Motor neuron (in vitro differentiated cells): ENCODE data around the gene PRAMEF11. TPM values are rescaled to one million over a fixed set of nuclear protein-coding genes. Genes with fewer than 3 reads are reported as not detected.
"Not testable (repeated sequence)": the region's sequence is repeated elsewhere in the genome, so short reads cannot be mapped to it uniquely, and the experiment has no call there.

Experiments used
- ATAC-seq, 8 experiments: fragments of 200-7000 bp; cut with Tn5 transposase; replicated peaks in 6 of 8; 2 replicates each; pipeline ENCODE4 v1.8.0; 2021; ENCODE audit warnings: mild to moderate bottlenecking in 8 of 8, moderate library complexity in 8 of 8
- H3K27ac ChIP-seq, 2 donors: fragments of 250-450 bp; sonication (Bioruptor Pico); 2 replicates each; pipeline ENCODE4 v1.9.0; 2021; ENCODE audit warnings: antibody characterized with exemption in 2 of 2, mild to moderate bottlenecking in 2 of 2, moderate library complexity in 1 of 2
- H3K4me1 ChIP-seq, 2 donors: fragments of 250-450 bp; sonication (Bioruptor Pico); replicated peaks in 1 of 2; 2 replicates each; pipeline ENCODE4 v1.6.1; 2021; ENCODE audit warnings: antibody characterized with exemption in 2 of 2, mild to moderate bottlenecking in 2 of 2, moderate library complexity in 1 of 2
- H3K4me3 ChIP-seq, 5 donors: fragments of 250-450 bp; sonication (Bioruptor Pico); 2 replicates each; pipeline ENCODE4 v1.9.0; 2021; ENCODE audit warnings: antibody characterized with exemption in 5 of 5, mild to moderate bottlenecking in 5 of 5, moderate library complexity in 4 of 5
- WGBS, 10 experiments: fragments of 450-650 bp; shearing (Covaris generic); methylation state at CpG; one replicate each; pipeline ENCODE4 v1.0.0; 2022; 5-methylcytosine and 5-hydroxymethylcytosine counted together
- in situ Hi-C, 9 experiments: fragments of 400-800 bp; cut with MboI; loops; one replicate each; pipeline ENCODE4 v1.15.0; 2021; ENCODE audit warnings: low sequenced_read_pairs in 9 of 9, low pct_unique_long_range_greater_than_20kb in 2 of 9; ENCODE audit not compliant: unreplicated experiment in 9 of 9
- total RNA-seq, 8 experiments: library from RNA; unstranded; fragments of 300-600 nt; gene quantifications; 2 replicates each; pipeline versions ENCODE4 v1.2.3 to v1.2.4, GENCODE V29; 2022

The PRAMEF11 gene
- total RNA-seq, 8 experiments from 2014 or later: 0.19 TPM; not detected in 7

DNA sequence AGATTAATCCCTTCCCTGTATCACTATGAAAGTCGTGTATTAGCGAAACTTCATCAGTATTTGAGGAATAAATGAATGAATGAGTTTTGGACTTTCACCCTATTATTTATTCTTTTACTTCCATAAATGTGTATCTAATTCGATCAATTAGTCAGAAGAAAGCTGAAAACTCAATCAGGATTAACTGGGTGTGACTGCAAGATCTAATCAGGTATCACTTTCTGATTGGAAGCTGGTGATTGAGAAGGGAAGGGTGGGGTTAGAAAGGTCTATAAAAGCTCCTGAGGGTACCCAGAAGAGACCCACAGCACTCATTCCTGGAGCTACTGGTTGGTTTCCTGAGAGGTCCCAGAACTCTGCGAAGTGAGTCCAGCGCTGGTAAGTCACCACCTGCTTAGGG, 40.1 kb downstream of the PRAMEF11 start, which contains the start of gene PRAMEF1:
Gene PRAMEF1 (plus strand): TSS at position 301 of the 400 bp plus-strand sequence. CDS start 1,831 bp downstream, outside the sequence.
- H3K4me1 ChIP-seq, H3K4me3 ChIP-seq, in situ Hi-C loops, ATAC-seq, H3K27ac ChIP-seq: not testable (repeated sequence)
- WGBS, 10 experiments: no CpG with 5 or more reads among the region's 5 CpGs

DNA sequence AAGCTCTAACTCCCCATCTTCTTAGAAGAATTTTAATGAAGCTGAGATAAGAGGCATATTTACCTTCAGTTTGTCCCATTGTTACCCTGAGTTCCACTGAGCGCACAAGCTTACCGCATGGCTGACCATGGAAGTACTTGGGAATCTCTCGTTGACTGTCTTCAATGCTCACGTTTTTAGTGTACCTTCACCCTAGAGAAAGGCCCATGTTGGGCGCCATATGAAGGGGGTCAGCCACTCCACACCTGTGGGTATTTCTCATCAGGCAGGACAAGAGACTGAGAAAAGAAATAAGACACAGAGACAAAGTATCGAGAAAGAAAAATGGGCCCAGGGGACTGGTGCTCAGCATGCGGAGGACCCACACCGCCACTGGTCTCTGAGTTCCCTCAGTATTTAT, 46.5 kb downstream of the PRAMEF11 start:
- H3K27ac ChIP-seq, ATAC-seq, H3K4me1 ChIP-seq, H3K4me3 ChIP-seq, in situ Hi-C loops: not testable (repeated sequence)
- WGBS, 10 experiments: 20 to 100% (median 77%) methylated on average over 1 to 7 of the region's 8 CpGs; no CpG with 5 or more reads in 4 of the 10 experiments

DNA sequence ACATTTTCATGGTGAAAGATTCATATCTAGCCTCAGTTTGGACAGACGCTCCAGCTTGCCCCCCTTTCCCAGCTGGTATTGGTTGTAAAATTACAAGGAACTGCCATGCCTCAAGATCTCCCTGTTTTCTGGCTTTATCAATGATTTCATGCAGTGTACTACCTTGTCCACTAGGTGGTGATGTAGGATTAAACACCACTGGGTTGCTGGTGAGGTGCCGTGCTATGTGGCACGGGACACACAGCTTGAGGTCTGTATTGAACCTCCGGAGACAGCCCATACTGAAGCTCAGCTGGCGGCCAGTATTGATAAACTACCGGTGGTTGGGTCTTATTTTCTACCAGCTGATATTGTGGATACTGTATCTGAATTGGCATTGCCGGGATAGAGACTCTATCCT, 47.4 kb downstream of the PRAMEF11 start:
- peak in 3 of 8 experiments; percentile 21 to 42 (median 31) for ATAC-seq
- H3K4me1 ChIP-seq, in situ Hi-C loops, H3K27ac ChIP-seq, H3K4me3 ChIP-seq: not testable (repeated sequence)
- WGBS, 10 experiments: 20 to 50% (median 37%) methylated on average over 1 to 2 of the region's 7 CpGs; no CpG with 5 or more reads in 6 of the 10 experiments

DNA sequence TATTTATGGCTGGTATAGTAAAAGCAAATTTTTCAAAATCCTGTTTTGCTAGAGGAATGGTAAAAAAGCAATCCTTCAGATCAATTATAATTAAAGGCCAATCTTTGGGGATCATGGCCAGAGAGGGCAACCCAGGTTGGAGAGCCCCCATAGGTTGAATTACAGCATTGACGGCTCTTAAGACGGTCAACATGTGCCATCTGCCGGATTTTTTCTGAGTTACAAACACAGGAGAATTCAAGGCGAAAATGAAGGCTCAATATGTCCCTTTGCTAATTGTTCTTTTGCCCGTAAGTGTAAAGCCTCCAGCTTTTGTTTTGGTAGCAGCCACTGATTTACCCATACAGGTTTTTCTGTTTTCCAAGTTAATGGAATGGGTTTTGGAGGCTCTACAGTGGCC, 49.7 kb downstream of the PRAMEF11 start:
- WGBS, 10 experiments: 33% methylated on average over 4 of the region's 5 CpGs; no CpG with 5 or more reads in 9 of the 10 experiments
- H3K27ac ChIP-seq, ATAC-seq, H3K4me3 ChIP-seq, H3K4me1 ChIP-seq, in situ Hi-C loops: not testable (repeated sequence)

DNA sequence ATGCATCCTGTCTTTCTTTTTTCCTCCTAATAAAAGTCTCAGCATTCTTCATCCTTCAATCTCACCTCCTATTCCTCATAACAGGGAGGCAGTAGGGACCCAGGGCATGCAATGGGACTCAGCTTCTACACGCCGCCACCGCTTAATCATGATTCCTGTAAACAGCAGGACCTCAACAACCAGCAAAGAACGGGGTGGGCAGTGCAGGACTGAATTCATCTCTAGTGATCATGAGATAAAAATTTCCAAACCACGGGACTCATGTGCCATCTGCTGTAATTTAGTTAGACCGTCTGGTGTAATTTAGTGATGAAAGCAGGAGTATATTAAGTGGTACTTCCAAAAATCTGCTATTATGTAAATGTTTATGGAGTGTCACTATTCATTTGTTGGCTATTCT, 52.3 kb downstream of the PRAMEF11 start:
- Histone ChIP-seq H3K27ac (no peak overlapping the region), H3K4me3 (no peak overlapping the region), H3K4me1 (no peaks in the 10 kb centered on the region)
- ATAC-seq: peak in 3 of 8 experiments; percentile 38 to 56 (median 54)
- WGBS, 10 experiments: 0 to 85% (median 55%) methylated on average over 1 to 6 of the region's 6 CpGs
- in situ Hi-C loops: no loop called here

DNA sequence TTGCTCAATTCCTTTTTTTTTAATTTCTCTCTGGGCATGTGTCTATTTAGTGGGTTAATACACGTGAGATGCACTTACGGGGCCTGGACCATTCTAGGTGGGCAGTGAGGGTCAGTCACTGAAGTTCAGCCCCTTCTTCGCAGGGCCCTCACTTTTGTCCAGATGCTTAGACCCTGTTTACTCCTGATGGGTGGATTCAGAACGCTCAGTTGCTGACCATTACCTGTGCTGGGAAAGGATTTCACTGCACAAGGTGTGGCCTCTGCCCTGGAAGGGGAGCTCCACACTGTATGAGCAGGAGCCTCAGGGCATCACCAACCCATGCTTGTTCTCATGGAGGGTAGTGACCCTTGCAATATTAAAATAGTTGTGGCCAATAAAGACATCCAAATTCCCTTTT, 53.1 kb downstream of the PRAMEF11 start:
- Histone ChIP-seq H3K4me3 (no peak overlapping the region), H3K4me1 (no peaks in the 10 kb centered on the region), H3K27ac (no peak overlapping the region)
- in situ Hi-C loops: no loop called here
- ATAC-seq: no peak
- 42 to 92% (median 61%) methylated on average over 1 to 4 of the region's 4 CpGs; no CpG with 5 or more reads in 2 of the 10 experiments for WGBS, 10 experiments

DNA sequence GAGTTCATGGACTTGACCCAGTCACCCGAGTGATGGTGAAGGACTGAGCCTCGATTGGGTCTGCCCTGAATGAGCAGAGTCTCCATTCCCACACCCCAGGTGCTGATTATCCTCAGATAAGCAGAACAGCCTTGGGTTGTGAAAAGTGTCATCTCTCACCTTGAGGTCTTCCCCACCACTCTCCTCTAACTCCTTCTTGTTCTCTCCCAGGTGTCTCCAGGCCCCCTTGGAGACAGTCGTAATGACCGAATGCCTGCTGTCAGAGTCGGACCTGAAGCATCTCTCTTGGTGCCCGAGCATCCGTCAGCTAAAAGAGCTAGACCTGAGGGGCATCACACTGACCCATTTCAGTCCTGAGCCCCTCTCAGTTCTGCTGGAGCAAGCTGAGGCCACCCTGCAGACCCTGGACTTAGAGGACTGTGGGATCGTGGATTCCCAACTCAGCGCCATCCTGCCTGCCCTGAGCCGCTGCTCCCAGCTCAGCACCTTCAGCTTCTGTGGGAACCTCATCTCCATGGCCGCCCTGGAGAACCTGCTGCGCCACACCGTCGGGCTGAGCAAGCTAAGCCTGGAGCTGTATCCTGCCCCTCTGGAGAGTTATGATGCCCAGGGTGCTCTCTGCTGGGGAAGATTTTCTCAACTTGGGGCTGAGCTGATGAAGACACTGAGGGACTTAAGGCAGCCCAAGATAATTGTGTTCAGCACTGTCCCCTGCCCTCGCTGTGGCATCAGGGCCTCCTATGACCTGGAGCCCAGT, 54.2 kb downstream of the PRAMEF11 start:
- H3K4me3 ChIP-seq: no peak overlapping the region
- no peak for ATAC-seq
- in situ Hi-C loops: no loop called here
- no peak overlapping the region for H3K27ac ChIP-seq
- H3K4me1 ChIP-seq: no peaks in the 10 kb centered on the region
- 66 to 90% (median 75%) methylated on average over 1 to 11 of the region's 15 CpGs; no CpG with 5 or more reads in 3 of the 10 experiments for WGBS, 10 experiments

DNA sequence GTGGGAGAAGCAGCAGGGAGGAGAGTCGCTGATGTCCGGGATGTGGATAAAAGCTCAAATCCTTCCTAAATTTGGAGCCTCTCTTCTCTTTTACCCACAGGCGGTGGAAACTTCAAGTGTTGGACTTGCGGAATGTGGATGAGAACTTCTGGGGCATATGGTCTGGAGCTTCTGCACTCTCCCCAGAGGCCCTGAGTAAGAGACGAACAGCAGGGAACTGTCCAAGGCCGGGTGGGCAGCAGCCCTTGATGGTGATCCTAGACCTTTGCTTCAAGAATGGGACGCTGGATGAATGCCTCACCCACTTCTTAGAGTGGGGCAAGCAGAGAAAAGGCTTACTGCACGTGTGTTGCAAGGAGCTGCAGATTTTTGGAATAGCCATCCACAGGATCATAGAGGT, 55.8 kb downstream of the PRAMEF11 start:
- 39 to 78% (median 58%) methylated on average over 2 to 8 of the region's 8 CpGs; no CpG with 5 or more reads in 3 of the 10 experiments for WGBS, 10 experiments
- in situ Hi-C loops: no loop called here
- Histone ChIP-seq H3K4me1 (no peaks in the 10 kb centered on the region), H3K27ac (no peak overlapping the region), H3K4me3 (no peak overlapping the region)
- no peak for ATAC-seq

DNA sequence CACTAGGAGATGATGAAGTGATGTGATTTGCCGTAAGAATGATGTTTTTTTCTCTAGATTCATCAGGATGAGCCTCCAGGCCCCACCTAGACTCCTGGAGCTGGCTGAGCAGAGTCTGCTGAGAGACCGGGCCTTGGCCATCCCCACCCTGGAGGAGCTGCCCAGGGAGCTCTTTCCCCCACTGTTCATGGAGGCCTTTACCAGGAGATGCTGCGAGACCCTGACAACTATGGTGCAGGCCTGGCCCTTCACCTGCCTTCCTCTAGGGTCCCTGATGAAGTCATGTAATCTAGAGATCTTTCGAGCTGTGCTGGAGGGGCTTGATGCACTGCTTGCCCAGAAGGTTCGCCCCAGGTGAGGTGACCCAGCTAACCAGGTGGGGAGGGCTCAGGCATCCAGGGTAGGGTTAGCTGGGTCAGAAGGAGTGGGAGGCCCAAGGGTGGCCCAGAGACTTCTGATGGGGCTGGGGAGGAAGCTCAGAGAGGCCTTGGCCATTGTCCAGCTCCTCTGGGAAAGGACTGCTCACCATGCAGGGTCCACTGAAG, 56.3 kb downstream of the PRAMEF11 start:
- in situ Hi-C loops: loop anchor here in 1 of 9 experiments (25.0 kb wide), 1 partner anchor 488 kb away; no protein-coding TSS in a partner anchor
- Histone ChIP-seq H3K4me1 (no peaks in the 10 kb centered on the region), H3K4me3 (no peak overlapping the region), H3K27ac (no peak overlapping the region)
- ATAC-seq: no peak
- WGBS, 10 experiments: 35 to 86% (median 54%) methylated on average over 1 to 4 of the region's 5 CpGs; no CpG with 5 or more reads in 2 of the 10 experiments

Other genes with a start within 250 kb of the PRAMEF11 start
- gene DHRS3, start 213.2 kb downstream of the PRAMEF11 start, total RNA-seq: 100 to 1,000 TPM in 4 of 8 experiments, 10 to 100 TPM in 4; 41.8 to 436 (median 115) TPM
- under 1 TPM in 4 of 8 experiments, not detected in 4; 0.21 to 0.49 (median 0.31) TPM for gene AADACL4, start 187.3 kb downstream of the PRAMEF11 start, total RNA-seq
- under 1 TPM in 4 of 8 experiments, not detected in 4; 0.10 to 0.38 (median 0.14) TPM for gene AADACL3, start 115.3 kb downstream of the PRAMEF11 start, total RNA-seq
- 10 to 100 TPM in 1 of 8 experiments, 1 to 10 TPM in 1, under 1 TPM in 4, not detected in 2; 0.05 to 16.8 (median 0.47) TPM for gene CFAP107, start 85.2 kb downstream of the PRAMEF11 start, total RNA-seq
- gene PRAMEF12, start 57.7 kb downstream of the PRAMEF11 start, total RNA-seq: under 1 TPM in 5 of 8 experiments, not detected in 3; 0.14 to 0.86 (median 0.21) TPM
- under 1 TPM in 4 of 8 experiments, not detected in 4; 0.18 to 0.66 (median 0.25) TPM for gene PRAMEF1, start 40.0 kb downstream of the PRAMEF11 start, total RNA-seq
- gene HNRNPCL1, start 17.3 kb upstream of the PRAMEF11 start, total RNA-seq: under 1 TPM in 3 of 8 experiments, not detected in 5; 0.18 to 0.81 (median 0.31) TPM
- gene PRAMEF2, start 25.7 kb upstream of the PRAMEF11 start, total RNA-seq: under 1 TPM in 2 of 8 experiments, not detected in 6; 0.21 to 0.52 TPM
- under 1 TPM in 1 of 8 experiments, not detected in 7; 0.33 TPM for gene PRAMEF4, start 54.8 kb upstream of the PRAMEF11 start, total RNA-seq
- gene PRAMEF10, start 66.9 kb upstream of the PRAMEF11 start, total RNA-seq: under 1 TPM in 1 of 8 experiments, not detected in 7; 0.57 TPM
- gene PRAMEF7, start 85.2 kb upstream of the PRAMEF11 start, total RNA-seq: not detected
- gene PRAMEF6, start 116.2 kb upstream of the PRAMEF11 start, total RNA-seq: under 1 TPM in 2 of 8 experiments, not detected in 6; 0.17 to 0.38 TPM
- gene PRAMEF27, start 225.2 kb upstream of the PRAMEF11 start, total RNA-seq: under 1 TPM in 2 of 8 experiments, not detected in 6; 0.14 to 0.19 TPM
- under 1 TPM in 2 of 8 experiments, not detected in 6; 0.32 to 0.71 TPM for gene HNRNPCL3, start 229.4 kb upstream of the PRAMEF11 start, total RNA-seq
- gene PRAMEF25, start 239.4 kb upstream of the PRAMEF11 start, total RNA-seq: under 1 TPM in 1 of 8 experiments, not detected in 7; 0.13 TPM